ENCODE results near the gene FERMT3.

DNA sequence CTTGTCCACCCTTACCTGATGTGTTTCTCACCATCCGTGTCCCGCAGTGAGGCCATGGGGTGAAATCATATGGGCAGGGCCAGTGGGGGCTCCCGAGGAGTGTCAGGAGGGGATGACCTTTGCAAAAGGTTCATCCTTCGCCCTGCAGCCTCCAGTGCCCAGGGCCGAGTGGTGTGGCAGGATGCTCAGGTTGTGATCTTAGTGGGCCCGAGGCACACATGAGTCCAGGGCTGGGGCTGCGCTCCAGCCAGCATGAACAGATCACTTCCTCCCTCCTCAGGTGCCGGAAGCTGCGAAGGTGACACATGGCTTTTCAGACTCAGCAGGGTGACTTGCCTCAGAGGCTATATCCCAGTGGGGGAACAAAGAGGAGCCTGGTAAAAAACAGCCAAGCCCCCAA lies 31.6 kb downstream of the FERMT3 start:
- TF ChIP-seq, protein P1, sequence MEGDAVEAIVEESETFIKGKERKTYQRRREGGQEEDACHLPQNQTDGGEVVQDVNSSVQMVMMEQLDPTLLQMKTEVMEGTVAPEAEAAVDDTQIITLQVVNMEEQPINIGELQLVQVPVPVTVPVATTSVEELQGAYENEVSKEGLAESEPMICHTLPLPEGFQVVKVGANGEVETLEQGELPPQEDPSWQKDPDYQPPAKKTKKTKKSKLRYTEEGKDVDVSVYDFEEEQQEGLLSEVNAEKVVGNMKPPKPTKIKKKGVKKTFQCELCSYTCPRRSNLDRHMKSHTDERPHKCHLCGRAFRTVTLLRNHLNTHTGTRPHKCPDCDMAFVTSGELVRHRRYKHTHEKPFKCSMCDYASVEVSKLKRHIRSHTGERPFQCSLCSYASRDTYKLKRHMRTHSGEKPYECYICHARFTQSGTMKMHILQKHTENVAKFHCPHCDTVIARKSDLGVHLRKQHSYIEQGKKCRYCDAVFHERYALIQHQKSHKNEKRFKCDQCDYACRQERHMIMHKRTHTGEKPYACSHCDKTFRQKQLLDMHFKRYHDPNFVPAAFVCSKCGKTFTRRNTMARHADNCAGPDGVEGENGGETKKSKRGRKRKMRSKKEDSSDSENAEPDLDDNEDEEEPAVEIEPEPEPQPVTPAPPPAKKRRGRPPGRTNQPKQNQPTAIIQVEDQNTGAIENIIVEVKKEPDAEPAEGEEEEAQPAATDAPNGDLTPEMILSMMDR (IDR thresholded peaks at IDR 0.05) = no peak
- no peak for TF ChIP-seq POLR2A (IDR thresholded peaks at IDR 0.05)
